IgD-negative memory B cell (primary cell): ENCODE data around the gene NOBOX. TPM values are rescaled to one million over a fixed set of nuclear protein-coding genes. Genes with fewer than 3 reads are reported as not detected.
"Not testable (repeated sequence)": the region's sequence is repeated elsewhere in the genome, so short reads cannot be mapped to it uniquely, and the experiment has no call there.

Experiments used
- H3K27ac Mint-ChIP-seq, 3 donors: one replicate each; pipeline ENCODE4 v1.8.0; 2020 to 2022; ENCODE audit warnings: mild to moderate bottlenecking in 3 of 3, mixed read lengths in 3 of 3, moderate library complexity in 1 of 3
- H3K27me3 Mint-ChIP-seq: one replicate; pipeline ENCODE4 v1.8.0; 2021; ENCODE audit warnings: mixed read lengths
- H3K36me3 Mint-ChIP-seq: one replicate; pipeline ENCODE4 v1.8.0; 2020; ENCODE audit warnings: mild to moderate bottlenecking, mixed read lengths
- H3K4me1 Mint-ChIP-seq, 3 donors: one replicate each; pipeline ENCODE4 v1.8.0; 2020 to 2022; ENCODE audit warnings: mixed read lengths in 3 of 3, mild to moderate bottlenecking in 1 of 3
- H3K4me3 Mint-ChIP-seq, 4 donors: one replicate each; pipeline ENCODE4 v1.8.0; 2020 to 2022; ENCODE audit warnings: mild to moderate bottlenecking in 4 of 4, mixed read lengths in 4 of 4, moderate library complexity in 3 of 4
- H3K9me3 Mint-ChIP-seq, 3 donors: one replicate each; pipeline ENCODE4 v1.8.0; 2020 to 2021; ENCODE audit warnings: mixed read lengths in 3 of 3, mild to moderate bottlenecking in 1 of 3
- polyA plus RNA-seq: library from polyadenylated mRNA; unstranded; fragments of 300-500 nt; fragmentation: Illumina TruSeq; gene quantifications from one replicate; pipeline ENCODE4 v1.2.3, GENCODE V29; 2021

Gene NOBOX
- polyA plus RNA-seq, 1 donor from 2014 or later = not detected

- H3K4me1 Mint-ChIP-seq, H3K27ac Mint-ChIP-seq, H3K9me3 Mint-ChIP-seq, H3K4me3 Mint-ChIP-seq, H3K36me3 Mint-ChIP-seq, H3K27me3 Mint-ChIP-seq: not testable (repeated sequence)
These were observed 34.3 kb downstream of the NOBOX start for GRCh38 chr7:144369221-144369620.

GRCh38 chr7:144367250-144367649 is 36.2 kb downstream of the NOBOX start:
- not testable (repeated sequence) for H3K4me1 Mint-ChIP-seq, H3K4me3 Mint-ChIP-seq, H3K36me3 Mint-ChIP-seq, H3K27ac Mint-ChIP-seq, H3K9me3 Mint-ChIP-seq, H3K27me3 Mint-ChIP-seq

GRCh38 chr7:144365523-144365922 is 38.0 kb downstream of the NOBOX start:
- not testable (repeated sequence) for H3K9me3 Mint-ChIP-seq, H3K4me3 Mint-ChIP-seq, H3K4me1 Mint-ChIP-seq, H3K36me3 Mint-ChIP-seq, H3K27ac Mint-ChIP-seq, H3K27me3 Mint-ChIP-seq

DNA sequence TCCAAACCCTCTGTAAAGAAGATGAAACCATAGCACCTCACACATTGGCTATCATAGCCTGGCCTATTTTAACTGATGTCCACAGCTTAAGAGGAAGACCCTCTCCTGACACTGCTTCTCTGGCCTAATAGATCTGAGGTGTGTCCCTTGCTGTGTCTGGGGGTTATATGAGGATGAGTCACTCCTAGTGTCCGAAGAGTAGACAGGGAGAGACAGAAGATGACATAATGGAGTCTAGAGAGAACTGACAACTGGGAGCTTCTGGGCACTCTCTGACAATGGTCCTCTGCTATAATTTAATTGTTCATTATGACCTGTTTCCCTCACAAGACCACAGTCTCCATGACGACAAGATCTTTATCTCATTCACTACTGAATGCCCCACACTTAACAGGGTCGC is 41.4 kb downstream of the NOBOX start:
- not testable (repeated sequence) for H3K4me1 Mint-ChIP-seq, H3K27me3 Mint-ChIP-seq, H3K36me3 Mint-ChIP-seq, H3K27ac Mint-ChIP-seq, H3K4me3 Mint-ChIP-seq, H3K9me3 Mint-ChIP-seq

DNA sequence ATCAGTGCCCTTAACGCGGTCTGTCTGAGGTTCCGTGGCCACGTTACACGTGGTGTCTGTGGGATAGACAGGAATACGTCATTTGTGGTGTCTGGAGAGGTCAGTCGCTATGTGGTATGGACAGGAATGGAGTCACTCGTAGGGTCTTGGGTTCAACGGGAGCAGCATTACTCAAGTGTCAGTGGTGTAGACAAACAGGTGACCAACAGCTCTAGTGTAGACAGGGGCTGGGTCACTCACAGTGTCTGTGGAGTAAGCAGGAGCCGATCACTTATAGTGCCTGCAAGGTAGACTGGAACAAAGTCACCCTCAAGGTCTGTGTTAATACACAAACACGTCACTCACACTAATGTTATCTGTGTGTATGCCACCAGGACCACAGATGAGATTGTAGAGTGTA is 46.6 kb downstream of the NOBOX start:
- H3K36me3 Mint-ChIP-seq, H3K9me3 Mint-ChIP-seq, H3K4me1 Mint-ChIP-seq, H3K4me3 Mint-ChIP-seq, H3K27me3 Mint-ChIP-seq, H3K27ac Mint-ChIP-seq: not testable (repeated sequence)

DNA sequence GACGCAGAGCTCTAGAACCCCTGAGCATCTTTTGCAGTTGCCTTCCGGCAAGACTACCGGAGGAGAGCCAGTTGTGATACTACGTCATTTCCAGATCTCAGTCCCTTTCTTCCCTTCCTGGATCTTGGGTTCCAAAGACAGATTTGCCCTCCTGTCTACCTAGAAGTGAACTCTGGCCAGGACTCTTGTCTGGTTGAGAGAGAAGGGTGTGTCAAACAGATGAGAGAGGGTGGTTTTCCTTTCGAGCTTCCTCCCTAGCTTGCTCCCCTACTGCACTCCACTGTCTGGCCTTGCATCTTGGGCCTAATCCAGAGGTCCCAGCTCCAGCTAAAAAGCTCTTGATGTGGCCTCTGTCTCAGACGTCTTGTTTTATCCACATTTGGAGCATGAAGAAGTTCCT is 47.3 kb downstream of the NOBOX start:
- H3K27ac Mint-ChIP-seq, H3K4me1 Mint-ChIP-seq, H3K27me3 Mint-ChIP-seq, H3K4me3 Mint-ChIP-seq, H3K9me3 Mint-ChIP-seq, H3K36me3 Mint-ChIP-seq: not testable (repeated sequence)

DNA sequence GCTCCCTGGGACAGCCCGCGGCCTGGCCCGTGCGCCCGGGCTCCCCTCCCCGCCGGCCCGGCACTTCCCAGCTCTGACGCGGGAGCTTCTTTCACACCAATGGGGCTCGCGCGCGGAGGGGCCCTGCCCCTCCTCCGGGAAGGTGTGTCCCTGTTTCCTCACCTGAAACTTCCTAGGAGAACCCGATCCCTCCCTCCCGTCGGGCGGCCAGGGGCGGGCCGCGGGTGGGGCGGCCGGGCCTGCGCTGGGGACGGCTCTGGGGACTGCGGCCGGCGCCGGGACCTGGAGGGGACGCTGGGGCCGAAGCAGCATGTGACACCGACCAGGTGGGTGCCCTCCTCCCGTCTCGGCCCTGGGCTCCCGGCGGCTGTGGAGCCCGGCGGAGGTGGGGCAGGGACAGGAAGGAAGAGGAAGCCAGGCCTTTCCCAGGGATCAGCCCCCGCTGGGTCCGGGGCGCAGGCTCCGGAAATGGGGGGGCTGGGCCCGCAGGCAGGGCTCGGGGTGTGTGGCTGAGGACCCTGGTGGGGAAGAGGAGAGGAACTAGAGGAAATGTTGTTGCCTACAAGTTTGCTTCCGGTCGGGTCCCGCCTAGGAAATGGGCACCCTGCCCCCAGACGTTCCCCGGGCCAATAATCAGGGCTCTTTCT is 48.2 kb downstream of the NOBOX start, which contains the start of gene ARHGEF5:
TSS of gene ARHGEF5 (plus strand) at position 227 of the 647 bp plus-strand sequence. CDS start 7,268 bp downstream, outside the sequence.
- not testable (repeated sequence) for H3K4me1 Mint-ChIP-seq, H3K36me3 Mint-ChIP-seq, H3K9me3 Mint-ChIP-seq, H3K27ac Mint-ChIP-seq, H3K27me3 Mint-ChIP-seq
- H3K4me3 Mint-ChIP-seq = peak within 1 kb of the TSS in 3 of 4 donors; percentile 77 to 89 (median 81)

- H3K4me3 Mint-ChIP-seq, H3K4me1 Mint-ChIP-seq: not testable (repeated sequence)
These were observed 51.8 kb downstream of the NOBOX start for GRCh38 chr7:144351667-144352066.

GRCh38 chr7:144348625-144349024 is 54.9 kb downstream of the NOBOX start:
- H3K4me1 Mint-ChIP-seq, H3K4me3 Mint-ChIP-seq, H3K36me3 Mint-ChIP-seq, H3K9me3 Mint-ChIP-seq, H3K27me3 Mint-ChIP-seq, H3K27ac Mint-ChIP-seq: not testable (repeated sequence)

More at GRCh38 chr7:144351667-144352066, 51.8 kb downstream of the NOBOX start:
- not testable (repeated sequence) for H3K9me3 Mint-ChIP-seq, H3K27me3 Mint-ChIP-seq, H3K27ac Mint-ChIP-seq, H3K36me3 Mint-ChIP-seq

Other genes with a start within 250 kb of the NOBOX start
- gene CTAGE4, start 220.2 kb downstream of the NOBOX start, polyA plus RNA-seq = not detected
- gene ARHGEF35, start 207.9 kb downstream of the NOBOX start, polyA plus RNA-seq = 0.86 TPM
- not detected for gene OR2A42, start 164.1 kb downstream of the NOBOX start, polyA plus RNA-seq
- gene OR2A7, start 138.9 kb downstream of the NOBOX start, polyA plus RNA-seq = 1.1 TPM
- 0.33 TPM for gene CTAGE8, start 134.4 kb downstream of the NOBOX start, polyA plus RNA-seq
- not detected for gene OR2A1, start 91.3 kb downstream of the NOBOX start, polyA plus RNA-seq
- gene ARHGEF5, start 48.3 kb downstream of the NOBOX start, polyA plus RNA-seq = 1.4 TPM